Measurements from ENCODE around the gene ZNF76.

The ZNF76 gene

DNA sequence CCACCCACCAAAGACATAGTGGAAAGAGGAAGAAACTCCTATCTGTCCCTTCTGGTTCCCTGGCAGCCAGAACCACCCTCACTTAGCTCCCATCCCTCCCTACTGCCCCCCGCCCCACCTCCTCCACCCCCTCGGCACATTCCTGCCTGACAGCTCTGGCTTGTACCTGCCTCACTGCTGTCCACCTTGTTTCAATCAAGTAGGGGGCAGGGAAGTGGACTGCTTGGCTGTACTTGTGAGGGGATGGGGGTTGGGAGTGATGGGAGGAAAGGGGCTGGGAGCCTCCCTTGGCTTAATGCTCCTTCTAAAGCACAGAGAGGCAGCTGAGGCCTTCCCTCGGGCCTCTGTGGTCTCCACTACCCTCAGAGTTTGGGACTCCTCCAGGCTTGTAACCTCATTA, 22.1 kb upstream of the ZNF76 start:
- DNase-seq (ENCODE audit: low spot score) = no peak

- DNase-seq (ENCODE audit: low spot score) = no peak
Observed at GRCh38 chr6:35238843-35239289, 20.7 kb upstream of the ZNF76 start.

DNA sequence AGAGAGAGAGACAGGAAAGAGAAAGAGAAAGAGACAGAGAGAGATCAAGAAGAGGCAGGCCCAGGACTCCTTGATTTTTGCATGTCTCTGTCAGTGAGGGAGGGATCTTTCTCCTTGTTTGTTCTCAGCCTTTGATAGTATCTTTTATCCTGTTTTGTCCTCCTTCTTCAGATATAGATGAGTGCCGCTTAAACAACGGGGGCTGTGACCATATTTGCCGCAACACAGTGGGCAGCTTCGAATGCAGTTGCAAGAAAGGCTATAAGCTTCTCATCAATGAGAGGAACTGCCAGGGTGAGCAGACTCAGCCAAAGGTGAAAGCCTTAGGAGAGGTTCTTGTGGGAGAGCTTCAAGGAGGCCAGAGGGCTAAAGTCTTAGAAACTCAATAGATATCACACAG, 20.0 kb upstream of the ZNF76 start:
- no peak for DNase-seq (ENCODE audit: low spot score)

GRCh38 chr6:35240838-35241801, 18.4 kb upstream of the ZNF76 start:
- peak; percentile 76 for DNase-seq (ENCODE audit: low spot score)

DNA sequence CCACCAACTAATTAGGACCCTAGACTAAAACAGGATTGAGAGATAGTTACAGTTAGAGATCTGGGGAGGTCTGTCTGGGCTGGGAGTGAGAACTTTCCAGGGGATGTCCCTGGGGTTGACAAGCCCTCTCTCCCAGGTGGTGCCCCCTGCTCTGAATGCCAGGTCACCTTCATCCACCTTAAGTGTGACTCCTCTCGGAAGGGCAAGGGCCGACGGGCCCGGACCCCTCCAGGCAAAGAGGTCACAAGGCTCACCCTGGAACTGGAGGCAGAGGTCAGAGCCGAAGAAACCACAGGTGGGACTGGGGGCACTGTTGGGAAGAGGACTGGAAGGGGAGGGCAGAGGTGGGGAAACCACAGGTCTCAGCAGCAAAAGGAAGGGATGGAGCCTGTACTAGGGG, 17.0 kb upstream of the ZNF76 start:
- no peak for DNase-seq (ENCODE audit: low spot score)

- DNase-seq (ENCODE audit: low spot score) = no peak
Observed at GRCh38 chr6:35242906-35243305, 16.6 kb upstream of the ZNF76 start.

- DNase-seq (ENCODE audit: low spot score) = no peak
Observed at GRCh38 chr6:35243386-35243958, 16.1 kb upstream of the ZNF76 start.

DNA sequence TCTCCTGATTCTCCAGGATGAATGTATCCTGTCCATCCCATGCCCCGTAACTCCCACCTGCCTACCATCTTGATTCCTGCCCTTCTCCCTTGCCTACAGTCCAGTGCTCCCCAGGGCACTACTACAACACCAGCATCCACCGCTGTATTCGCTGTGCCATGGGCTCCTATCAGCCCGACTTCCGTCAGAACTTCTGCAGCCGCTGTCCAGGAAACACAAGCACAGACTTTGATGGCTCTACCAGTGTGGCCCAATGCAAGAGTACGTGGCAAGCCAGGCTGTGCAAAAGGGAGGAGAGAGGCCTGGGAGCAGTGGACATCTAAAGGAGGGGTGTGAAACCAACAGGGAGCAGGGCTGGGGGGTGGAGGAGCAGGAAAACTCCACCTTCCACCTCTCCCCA, 15.0 kb upstream of the ZNF76 start:
- no peak for DNase-seq (ENCODE audit: low spot score)

DNA sequence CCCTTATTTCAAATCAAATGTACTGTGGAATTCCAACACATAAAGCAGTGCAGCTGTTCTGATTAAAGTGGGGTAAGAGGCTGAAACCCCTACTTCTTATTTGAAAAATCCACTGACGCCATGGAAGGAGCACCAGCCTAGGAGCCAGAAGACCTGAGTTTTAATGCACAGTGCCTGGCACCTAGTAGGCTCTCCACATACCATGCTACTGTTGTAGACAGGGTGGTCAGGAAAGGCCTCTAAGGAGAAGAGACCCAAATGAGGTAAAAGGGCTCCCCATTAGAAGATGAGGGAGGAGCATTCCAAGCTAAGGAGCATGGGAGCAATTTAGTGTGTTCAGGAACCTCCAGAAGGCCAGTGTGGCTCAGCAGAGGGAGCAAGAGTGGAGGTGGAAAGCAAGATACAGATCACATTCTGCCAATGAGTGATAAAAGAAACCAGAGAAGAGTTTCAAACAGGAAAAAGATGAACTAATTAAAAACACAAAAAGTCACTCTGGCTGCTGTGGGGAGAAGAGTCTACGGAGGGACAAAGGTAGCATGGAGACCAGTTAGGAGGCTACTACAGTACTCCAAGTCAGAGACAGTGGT, 11.8 kb upstream of the ZNF76 start:
- DNase-seq (ENCODE audit: low spot score) = no peak

DNA sequence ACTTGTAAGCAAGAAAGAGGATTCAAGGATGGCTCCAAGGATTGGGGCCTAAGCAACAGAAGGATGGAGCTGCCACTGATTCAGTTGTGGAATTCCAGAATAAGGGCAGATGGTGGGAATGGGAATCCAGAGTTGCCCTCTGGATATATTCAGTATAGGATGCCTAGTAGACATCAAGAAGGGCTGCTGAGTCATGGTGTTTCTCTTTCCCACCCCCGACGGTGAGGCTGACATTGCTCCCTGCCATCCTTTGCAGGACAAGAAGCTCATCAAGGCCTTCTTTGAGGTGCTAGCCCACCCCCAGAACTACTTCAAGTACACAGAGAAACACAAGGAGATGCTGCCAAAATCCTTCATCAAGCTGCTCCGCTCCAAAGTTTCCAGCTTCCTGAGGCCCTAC, 11.2 kb upstream of the ZNF76 start:
- no peak for DNase-seq (ENCODE audit: low spot score)

GRCh38 chr6:35248965-35249364, 10.6 kb upstream of the ZNF76 start:
- DNase-seq (ENCODE audit: low spot score) = no peak

- DNase-seq (ENCODE audit: low spot score) = no peak
Observed at GRCh38 chr6:35251949-35252348, 7.6 kb upstream of the ZNF76 start.

DNA sequence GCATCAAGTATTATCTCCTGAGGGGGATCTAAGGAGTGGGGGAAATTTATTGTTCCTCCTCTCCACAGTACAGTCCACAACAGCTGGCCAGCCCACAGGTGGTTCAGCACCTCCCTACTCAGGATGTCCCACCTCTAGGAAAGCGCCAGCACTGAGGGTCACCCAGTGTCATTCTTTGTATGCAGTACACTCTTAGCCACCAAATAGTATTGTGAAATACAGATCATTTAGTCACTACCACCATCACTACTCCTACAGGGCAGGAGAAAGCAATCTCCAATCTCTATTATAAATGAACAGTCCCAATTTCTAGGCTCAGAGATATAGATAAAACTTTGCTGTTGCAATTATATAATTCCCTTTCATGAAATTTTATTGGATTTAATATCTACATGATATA, 6.3 kb upstream of the ZNF76 start:
- DNase-seq (ENCODE audit: low spot score) = no peak

GRCh38 chr6:35258336-35258735, 1.2 kb upstream of the ZNF76 start:
- DNase-seq (ENCODE audit: low spot score) = no peak

DNA sequence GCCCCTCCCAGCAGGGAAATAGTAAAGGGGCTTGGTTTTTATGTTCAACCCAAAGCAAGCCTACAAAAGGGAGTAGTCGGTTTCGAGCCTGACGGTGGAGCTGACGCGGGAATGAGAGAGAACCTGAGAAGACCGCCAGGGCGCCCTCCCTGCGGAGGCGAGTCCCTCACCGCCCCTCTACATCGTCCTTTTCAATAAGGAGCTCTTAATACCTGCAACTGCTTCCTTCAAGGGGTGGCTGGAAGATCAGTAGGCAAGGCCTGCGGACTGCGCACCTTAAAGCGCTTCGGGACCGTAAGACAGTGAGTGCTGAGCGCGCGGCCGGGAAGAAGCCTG, 709 bp upstream of the ZNF76 start:
- DNase-seq (ENCODE audit: low spot score) = peak; percentile 28

- peak; percentile 69 for DNase-seq (ENCODE audit: low spot score)
Observed at GRCh38 chr6:35259948-35260590, 534 bp downstream of the ZNF76 start.

DNA sequence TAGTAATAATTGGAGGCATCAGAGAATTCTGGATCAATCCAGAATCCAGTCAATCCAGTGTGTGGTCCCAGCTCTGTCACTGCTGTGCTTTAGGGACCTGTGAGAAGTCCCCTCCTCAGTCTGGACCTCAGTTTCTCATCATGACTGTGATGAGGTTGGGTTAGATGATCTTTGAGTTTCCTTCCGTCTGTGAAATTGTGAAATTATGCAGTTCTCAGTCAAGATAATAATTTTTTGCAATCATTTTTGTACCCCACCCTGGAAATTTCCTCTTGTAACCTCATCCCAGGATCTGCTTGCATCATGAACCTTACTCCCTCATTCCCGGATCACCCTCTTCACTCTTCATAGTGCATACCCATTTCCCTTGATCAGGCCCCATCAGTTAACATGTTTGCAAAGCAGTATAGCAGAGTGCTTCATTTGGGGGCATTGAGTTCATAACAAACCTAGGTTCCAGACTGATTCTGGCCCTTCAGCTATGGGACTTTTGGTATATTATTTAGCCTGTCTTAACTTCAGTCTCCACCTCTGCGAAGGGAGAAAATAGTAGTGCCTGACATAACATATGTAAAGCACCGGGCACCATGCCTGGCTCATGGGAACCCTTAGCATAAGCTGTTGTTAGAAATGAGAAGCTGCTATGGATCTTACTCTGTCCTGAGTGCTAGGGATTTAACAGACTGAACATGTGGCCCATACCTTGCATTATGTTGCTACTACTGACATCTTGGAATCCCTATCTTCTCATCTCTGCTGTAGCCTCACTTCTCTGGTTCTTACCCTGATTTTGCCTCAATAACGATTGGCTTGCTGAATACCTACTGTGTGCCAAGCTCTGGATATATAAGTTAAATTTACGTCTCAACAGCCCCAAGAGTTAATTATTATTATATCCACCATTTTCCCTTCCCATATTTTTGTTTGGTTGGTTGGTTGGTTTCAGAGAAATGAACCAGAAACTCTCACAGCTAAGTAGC, 1.3 kb downstream of the ZNF76 start:
- DNase-seq (ENCODE audit: low spot score) = no peak

GRCh38 chr6:35262596-35262995, 3.1 kb downstream of the ZNF76 start:
- no peak for DNase-seq (ENCODE audit: low spot score)

- DNase-seq (ENCODE audit: low spot score) = no peak
Observed at GRCh38 chr6:35264550-35265274, 5.2 kb downstream of the ZNF76 start.

GRCh38 chr6:35265523-35265922, 6.0 kb downstream of the ZNF76 start:
- DNase-seq (ENCODE audit: low spot score) = no peak

GRCh38 chr6:35267446-35267845, 7.9 kb downstream of the ZNF76 start:
- no peak for DNase-seq (ENCODE audit: low spot score)
